HG03103 (cell line): ENCODE measurements around the gene COX18.

Experiments
- ATAC-seq: cut with Tn5 transposase; IDR thresholded peaks from one replicate; pipeline ENCODE4 v1.9.1; 2021; ENCODE audit warnings: low read depth; ENCODE audit not compliant: unreplicated experiment

COX18 gene

DNA sequence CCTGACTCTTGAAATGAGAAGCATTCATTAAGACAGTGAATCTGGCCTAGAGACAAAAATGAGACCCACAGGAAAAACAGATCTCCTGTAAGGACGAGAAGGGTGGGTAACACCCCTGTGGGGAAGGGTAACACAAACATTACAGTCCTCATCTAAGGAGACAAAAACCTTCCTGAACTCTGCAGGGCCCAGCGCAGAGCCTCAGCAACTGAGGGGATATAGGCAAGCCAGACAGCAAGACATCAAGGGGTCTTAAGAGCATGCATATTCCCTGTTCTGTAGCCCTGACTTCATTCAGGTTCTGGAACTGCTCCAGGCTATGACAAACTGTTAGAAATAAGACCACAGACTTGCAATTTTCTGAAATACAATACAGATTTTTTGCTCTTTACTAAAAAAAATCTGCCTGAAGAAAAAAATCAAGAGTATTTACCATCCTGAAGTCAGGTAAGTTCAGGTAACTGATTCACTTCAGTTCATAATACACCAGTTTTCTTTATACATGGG is 15.5 kb downstream of the COX18 start:
- ATAC-seq: no peak

DNA sequence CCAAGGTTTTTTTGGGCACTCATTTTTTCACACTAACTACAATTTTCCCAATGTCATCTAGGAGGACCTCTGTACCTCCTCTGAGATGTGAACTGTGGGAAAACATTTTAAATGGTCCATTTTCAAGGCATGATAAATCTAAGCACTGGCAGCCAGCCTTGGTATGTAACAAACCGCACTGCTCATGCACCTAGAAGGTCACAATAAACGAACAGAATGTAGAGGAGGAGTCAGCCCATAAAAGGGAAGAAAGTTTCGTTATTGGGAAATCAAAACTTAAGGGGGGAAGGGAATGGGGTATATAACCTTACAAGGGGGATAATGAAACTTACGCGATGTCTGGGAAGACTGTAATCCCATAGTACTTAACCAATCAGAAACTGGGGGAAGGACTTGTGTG is 16.4 kb downstream of the COX18 start:
- no peak for ATAC-seq

DNA sequence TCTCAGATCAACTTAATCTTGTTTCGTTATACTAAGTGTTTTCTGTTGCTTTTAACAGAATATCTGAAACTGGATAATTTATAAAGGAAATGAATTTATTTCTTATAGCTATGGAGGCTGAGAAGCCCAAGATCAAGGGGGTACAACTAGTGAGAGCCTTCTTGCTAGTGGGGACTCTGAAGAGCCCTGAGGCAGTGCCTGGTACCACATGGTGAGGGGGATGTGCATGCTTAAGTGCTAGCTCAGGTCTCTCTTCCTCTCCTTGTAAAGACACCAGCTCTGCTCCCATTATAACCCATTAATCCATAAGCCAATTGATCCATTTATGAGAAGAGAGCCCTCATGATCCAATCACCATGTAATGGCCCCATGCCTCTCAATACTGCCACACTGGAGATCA is 17.9 kb downstream of the COX18 start:
- no peak for ATAC-seq

DNA sequence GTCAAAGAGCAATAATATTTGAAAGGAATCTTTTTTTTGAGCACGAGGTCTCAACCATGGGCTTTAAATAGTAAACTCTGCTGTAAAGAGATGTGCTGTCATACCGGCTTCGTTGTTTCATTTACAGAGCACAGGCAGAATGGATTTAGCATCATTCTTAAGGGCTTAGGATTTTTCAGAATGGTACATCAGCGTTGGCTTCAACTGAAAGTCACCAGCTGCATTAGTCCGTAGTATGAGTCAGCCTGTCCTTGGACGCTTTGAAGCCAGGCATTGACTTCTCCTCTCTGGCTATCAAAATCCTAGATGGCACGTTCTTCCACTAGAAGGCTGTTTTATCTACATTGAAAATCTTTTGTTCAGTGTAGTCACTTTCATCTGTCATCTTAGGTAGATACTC is 23.6 kb downstream of the COX18 start:
- no peak for ATAC-seq

DNA sequence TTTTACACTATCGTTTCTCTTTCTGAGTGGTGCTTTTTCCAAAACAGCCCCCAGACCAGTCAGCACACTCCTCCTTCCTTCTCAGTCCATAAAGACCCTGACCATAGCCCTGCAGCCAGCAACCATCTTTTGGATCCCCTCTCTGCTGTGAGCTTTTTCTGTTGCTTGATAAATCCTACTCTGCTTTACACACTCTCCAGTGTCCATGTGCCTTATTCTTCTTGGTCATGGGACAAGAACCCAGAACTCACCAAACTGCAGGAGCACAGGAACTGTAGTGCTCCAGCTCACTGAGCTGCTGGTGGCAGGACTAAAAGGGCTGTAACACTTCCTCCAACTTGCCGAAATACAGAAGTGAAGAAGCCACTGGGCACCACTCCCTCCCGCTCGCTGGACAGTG is 32.5 kb downstream of the COX18 start:
- no peak for ATAC-seq

DNA sequence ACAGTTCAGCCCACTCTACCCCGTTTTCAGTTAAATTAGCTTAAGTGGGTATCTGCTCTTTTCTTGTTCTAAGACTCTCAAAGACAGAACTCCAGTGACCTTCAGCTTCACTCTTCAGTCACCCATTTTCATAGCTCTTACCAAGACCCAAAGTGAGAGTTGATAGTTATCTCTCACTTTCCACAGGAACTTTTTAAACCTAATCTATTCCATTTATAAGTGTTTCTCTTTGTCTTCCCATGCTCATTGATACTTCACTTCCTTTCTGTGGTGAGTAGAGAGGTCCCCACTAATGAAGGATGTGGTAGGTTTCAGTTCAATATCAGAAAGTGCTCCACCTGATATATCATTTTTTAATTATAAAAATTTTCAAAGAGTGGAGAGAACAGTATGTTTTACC is 33.4 kb downstream of the COX18 start:
- no peak for ATAC-seq

DNA sequence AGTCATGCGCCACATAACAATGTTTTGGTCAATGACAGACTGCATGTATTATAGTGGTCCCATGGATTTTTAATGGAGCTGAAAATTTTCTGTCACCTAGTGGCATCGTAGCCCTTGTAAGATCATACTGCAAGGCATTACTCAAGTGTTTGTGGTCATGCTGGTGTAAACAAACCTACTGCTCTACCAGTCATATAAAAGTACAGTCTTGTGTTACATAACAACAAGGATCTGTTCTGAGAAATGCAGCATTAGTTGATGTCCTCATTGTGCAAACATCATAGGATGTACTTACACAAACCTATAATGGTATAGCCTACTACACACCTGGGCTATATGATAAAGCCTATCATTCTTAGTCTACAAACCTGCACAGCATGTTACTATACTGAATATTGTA is 34.6 kb downstream of the COX18 start:
- no peak for ATAC-seq

DNA sequence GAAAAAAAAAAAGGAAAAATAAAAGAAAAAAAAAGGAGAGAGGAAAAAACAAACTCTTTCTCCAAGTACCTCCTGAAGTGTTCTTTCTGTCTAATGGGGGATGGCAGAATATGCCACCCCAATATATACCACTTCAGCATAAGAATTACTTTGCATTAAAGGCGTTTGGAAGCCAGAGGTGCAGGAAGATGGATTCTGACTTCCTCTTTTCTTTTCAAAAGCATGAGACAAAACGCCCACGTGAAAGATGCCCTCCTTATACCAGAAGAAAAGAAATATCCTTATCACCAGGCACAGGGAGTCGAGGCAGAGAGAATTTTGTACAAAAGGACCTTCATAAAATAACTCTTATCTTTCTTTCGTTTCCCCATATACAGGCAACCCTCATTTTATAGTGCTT is 40.9 kb downstream of the COX18 start:
- ATAC-seq: no peak

DNA sequence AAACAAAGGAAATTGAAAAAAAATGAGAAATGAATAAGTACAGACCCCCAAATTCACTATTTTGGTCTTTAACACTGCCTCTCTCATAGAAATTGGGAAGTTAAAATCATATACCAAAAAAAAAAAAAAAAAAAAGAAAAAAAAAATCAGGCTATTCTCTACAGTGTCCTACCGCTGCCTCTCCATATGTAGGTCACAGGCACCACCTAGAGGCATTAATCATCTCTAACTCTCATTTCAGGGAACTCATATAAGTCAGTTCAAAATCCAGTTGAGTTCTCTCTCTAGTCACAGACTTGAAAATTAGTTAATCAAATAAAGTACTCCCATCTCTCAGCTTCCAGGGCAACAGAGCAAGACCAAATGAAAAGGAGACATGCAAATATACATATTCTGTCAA is 47.9 kb downstream of the COX18 start:
- ATAC-seq: peak; percentile 71

DNA sequence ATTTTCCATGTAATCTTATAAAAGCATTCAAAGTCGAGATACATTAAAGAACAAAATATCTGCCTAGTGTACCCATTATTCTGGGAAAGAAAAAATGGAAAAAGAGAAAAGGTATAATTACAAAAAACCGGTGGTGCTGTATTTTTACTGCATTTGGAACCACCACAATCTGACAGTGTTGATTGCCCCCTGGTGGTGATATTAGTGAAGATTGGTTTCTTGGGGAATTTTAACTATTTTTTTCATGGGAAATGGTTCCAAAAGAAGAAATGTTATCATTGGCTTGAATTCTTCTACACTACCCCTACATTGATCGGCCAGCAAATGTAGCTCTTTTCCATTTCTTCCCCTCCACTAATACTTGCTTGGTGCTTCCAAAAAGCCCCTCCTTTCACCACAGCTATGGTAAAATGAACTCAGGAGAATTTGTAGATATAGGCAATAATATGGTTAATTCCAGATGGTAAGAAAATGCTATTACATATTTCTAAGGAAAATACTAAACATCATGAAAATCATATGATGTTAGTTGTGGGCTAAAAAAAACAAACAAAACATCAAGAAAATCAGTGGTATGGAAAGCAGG is 50.0 kb downstream of the COX18 start:
- ATAC-seq: no peak

DNA sequence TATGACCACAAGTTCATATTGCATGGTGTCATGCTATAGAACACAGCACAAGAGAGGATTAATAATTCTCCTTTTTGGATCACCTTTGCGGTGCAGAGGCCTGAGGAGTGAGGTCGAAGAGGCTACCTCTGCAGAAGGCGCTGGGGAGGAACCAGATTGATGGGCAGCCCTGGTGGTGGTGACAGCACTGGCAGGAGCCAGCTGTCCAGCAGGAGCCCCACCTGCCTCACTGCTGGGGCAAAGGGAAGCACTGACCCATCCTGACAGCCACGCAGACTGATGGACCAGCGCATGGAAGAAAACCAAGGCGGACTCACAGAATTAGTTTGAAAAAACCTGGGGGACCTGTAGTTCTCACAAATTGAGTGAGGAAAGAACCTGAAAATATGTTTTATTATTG is 50.9 kb downstream of the COX18 start:
- ATAC-seq: no peak

DNA sequence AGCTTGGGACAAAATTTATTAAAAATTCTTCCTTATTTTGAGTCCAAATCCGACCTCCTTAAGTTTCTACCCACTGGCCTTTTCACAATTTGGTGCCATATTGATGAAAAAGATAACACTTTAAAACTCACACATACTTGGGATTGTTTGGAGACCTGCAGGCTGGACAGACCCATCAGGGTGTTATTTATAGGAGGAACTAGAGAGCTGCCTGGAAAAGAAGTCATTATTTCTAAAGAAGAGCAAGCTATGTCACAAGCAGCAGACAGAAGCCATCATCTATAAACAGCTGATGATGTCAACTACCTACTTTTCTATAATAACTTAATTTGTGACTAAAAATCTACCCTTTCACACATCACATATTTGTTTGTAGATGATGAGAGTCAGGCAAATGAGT is 56.2 kb downstream of the COX18 start:
- ATAC-seq: no peak

DNA sequence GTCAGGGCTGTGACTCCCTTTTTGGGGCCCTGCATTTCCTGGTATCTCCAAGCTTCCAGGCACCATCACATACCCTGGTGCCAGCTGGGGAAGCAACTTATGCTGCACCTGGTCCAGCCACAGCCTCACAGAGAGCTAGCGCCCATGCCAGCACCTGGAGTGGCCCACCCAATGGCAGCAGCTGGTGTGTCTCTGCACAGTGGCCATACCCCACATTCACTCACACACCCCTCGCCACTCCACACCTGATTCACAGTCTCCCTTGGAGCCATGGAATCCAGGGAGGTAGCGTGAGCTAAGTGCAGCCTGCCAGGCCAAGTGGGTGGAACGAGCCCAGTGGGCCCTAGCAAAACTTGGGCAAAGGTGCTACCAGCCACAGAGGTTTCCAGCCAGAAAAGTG is 56.8 kb downstream of the COX18 start:
- no peak for ATAC-seq

DNA sequence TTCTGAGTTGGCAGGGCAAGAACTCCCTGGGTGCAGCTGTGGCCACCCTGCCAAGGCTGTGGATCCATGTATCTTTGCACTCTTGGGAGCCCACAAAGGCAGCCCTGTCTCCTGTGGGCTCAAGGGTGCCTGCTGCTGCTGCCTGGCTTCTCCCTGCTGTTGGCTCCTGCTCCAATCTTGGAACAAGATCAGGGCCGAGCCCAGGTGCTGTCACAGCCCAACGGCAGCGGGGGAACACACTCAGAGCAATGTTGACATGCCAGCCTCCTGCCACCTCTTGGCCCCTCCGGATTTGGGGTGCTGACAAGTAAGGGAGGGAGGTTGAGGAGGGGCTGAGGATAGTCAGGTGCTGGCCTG is 57.9 kb downstream of the COX18 start:
- ATAC-seq: no peak

DNA sequence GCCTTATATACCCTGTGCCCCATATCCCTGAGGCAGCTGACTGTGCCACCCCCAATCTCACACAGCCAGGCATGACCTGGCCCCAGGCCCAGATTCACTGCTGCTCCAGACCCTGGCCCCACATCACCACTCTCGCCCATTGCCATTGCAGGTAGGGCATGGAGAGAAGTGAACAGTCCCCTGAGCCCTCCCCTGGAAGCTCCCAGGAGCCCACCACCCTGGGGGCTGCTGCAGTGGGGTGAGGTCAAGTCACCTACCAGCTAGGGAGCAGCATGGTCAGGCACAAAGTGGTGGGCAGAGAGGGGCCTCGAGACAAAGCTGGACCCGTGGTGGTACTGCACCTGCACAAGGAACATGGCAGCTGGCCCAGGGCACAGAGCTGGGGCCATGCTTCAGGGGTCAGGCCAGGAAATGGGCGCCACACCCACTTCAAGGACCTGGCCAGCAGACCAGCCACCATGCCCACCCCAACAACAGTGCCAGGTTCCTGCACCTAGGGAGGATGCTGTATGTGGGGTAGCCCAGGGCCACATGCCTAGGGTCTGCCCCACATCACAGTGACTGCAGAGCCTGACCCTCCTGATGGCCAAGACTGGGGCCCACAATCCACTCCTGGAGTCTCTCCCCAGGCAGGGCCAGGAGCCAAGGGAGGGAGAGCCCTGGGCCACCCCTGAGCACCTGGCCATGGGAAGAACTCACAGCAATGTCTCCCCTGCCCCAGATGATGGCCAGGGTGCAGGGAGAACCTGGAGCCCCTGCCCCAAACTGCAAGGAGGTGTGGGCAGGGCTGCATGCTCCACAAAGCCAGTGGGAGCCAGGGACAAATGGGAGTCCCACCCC is 58.5 kb downstream of the COX18 start:
- ATAC-seq: no peak

DNA sequence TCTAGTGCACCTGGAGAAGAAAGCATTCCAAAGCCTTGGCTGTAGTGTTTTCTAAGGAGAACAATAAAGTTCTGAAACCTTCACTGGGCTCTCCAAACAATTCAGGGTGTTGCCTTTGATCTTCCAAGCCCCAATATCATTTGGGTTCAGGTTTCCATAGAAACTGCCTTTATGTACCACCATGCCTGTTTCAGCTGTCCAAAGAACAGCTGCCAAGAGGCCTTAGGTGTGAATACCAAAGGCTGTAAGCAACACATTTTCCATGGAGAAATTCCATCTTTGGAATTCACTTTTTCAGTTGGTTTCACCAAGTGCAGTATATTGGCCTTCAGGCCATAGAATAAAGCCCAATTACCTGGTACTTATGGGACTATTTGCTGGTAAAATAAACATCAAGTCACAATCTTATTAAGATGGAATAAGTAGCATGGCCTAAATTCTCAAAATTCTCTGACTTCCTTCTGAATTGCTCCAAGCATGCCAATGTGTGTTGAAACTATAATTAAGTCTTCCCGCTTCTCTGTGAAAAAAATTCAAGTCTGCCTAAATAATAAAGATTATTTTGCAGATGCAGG is 61.9 kb downstream of the COX18 start:
- ATAC-seq: no peak

DNA sequence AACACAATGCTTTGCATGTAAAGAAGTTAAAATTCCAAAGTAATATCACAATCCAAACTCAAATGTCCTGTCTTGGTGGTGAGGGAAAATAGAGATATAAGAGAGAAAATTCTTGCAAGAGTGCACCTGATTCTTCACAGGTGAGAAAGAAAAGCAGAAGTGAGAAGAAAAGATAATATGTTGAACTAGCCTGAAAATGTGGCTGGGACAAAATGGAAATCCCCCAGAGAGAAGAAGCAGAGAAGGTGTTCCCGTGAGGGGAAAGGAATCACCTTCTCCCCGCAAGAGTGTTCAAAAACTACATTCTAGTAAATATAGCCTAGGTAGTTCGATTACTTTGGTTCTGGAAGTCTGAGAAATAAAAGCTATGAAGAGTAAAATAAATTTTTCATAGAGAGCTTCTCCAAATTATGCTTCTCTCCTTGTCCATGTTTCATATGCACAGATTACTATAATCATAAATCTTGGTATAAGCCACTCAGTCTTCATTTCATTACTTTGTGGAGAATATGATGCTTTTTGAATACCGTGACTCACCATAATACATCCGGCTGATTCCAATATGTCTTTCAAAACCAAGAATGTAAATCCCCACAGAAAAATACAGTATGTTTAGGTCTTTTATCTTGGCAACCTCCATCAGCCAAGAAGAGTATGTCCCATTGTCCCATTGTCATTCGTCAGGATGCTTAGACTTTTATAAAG is 63.1 kb downstream of the COX18 start:
- peak; percentile 85 for ATAC-seq

DNA sequence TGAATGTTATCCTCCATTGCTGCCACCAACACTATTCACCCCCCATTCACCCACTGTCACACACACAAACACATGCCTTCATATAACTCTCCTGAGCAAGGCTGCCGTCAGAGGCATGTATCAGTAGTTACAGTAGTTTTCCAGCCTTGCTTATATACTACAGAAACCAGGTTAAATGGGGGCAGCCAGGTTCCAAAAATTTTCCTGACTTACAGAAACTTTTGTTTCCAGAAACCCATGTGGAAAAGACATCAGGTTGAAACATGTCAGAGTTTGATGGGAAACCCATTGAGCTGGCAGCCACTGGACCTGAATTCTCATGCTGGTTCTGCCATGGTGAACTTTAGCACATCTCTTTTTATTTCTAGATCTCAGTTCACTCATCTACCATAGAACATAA is 64.0 kb downstream of the COX18 start:
- no peak for ATAC-seq
